GM12873 (cell line): ENCODE results near the gene PLPP4.

Experiments
- TF ChIP-seq, protein P1 (sequence below): IDR thresholded peaks from 2 replicates; pipeline ENCODE4 v1.5.1; 2012; ENCODE audit warnings: low read depth, mild to moderate bottlenecking, moderate library complexity, low read length, control low read depth; ENCODE audit not compliant: insufficient read depth; ENCODE audit errors: missing control alignments

The PLPP4 gene

DNA sequence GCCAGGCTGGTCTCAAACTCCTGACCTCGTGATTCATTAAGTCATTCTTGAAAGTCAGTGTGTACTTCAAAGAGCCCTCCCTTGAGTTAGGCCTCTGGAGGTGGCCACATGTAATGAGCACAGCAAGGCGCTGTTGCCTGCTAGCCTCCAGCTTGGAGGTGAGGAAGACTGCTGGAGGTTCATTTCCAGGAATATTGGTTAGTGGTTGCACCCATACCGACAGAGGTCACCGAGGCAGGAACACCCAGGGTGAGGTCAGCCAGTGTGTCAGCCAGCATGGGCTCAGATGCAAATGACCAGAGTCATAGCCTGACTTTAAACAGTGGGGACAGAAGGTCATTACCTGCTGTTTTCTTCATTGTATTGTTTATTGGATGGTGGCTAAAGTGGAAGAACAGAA, 85.0 kb downstream of the PLPP4 start:
- TF ChIP-seq, protein P1, sequence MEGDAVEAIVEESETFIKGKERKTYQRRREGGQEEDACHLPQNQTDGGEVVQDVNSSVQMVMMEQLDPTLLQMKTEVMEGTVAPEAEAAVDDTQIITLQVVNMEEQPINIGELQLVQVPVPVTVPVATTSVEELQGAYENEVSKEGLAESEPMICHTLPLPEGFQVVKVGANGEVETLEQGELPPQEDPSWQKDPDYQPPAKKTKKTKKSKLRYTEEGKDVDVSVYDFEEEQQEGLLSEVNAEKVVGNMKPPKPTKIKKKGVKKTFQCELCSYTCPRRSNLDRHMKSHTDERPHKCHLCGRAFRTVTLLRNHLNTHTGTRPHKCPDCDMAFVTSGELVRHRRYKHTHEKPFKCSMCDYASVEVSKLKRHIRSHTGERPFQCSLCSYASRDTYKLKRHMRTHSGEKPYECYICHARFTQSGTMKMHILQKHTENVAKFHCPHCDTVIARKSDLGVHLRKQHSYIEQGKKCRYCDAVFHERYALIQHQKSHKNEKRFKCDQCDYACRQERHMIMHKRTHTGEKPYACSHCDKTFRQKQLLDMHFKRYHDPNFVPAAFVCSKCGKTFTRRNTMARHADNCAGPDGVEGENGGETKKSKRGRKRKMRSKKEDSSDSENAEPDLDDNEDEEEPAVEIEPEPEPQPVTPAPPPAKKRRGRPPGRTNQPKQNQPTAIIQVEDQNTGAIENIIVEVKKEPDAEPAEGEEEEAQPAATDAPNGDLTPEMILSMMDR, result no peak

DNA sequence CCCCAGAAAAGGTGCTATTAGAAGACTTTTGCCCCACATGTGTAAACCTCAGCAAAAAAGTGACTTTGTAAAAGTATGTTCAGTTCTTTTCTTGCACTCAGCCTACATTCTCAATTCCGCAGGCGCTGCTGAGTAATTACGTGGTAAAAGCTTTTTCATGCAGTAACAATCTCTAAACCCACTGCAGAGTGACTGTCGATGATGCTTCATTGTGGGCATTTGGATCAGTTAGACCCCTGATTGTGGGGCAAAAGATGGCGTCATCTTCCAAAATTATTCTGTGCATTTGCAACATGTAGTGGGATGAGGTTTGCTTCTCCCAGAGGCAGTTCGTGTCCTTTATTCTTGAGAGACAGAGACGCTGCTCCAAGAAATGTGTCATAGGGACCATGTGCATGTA, 85.6 kb downstream of the PLPP4 start:
- TF ChIP-seq, protein P1, result no peak

- TF ChIP-seq, protein P1, result no peak
Measured at GRCh38 chr10:120543291-120543690, 86.3 kb downstream of the PLPP4 start.

DNA sequence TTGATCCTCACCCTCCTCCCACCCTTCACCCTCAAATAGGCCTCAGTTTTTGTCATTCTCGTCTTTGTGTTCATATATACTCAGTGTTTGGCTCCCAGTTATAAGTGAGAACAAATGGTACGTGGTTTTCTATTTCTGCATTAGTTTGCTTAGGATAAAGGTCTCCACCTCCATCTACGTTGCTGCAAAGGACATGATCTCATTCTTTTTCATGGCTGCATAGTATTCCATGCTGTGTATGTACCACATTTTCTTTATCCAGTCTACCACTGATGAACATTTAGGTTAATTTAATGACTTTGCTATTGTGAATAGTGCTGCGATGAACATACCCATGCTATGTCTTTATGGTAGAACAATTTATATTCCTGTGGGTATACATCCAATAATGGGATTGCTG, 91.2 kb downstream of the PLPP4 start:
- TF ChIP-seq, protein P1, result no peak

GRCh38 chr10:120552262-120552661, 95.2 kb downstream of the PLPP4 start:
- TF ChIP-seq, protein P1, result no peak

GRCh38 chr10:120553911-120554310, 96.9 kb downstream of the PLPP4 start:
- TF ChIP-seq, protein P1, result no peak

GRCh38 chr10:120555436-120555835, 98.4 kb downstream of the PLPP4 start:
- TF ChIP-seq, protein P1, result no peak

DNA sequence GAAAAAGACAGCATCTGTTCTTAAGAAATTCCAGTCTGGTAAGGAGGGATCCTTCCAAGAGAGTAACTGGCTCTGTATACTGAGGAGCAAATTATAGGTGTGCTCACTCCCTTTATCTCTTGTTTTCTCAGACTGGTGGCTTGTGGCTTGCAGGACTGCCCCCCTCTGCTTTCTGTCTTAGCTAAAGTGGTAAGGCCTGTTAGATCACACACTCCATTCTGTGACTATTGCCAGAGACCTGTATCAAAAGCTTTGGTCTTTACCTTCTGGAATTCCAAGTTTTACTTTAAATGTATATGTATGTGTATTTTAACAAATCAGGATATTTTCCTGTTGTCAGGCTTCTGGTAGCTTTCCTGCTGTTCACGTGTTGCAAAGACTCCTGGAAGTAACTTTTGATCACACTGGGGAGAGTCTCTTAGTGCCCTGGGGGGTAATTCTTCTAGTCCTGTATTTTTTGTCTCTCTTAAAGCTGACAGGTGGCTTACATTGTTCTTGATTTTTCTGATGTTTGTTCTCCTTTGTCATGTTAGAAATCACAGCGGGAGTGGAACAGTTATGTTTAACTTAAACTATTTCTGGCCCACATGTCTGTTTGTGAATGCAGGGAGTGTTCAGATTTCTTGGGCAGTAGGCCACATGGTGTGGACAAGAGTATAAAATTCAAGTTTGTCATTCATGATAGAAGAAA, 99.0 kb downstream of the PLPP4 start:
- TF ChIP-seq, protein P1, result no peak
